Measurements from ENCODE around the gene ARFIP1. TPM values are rescaled to one million over a fixed set of nuclear protein-coding genes. Genes with fewer than 3 reads are reported as not detected.

ARFIP1 gene
- total RNA-seq, 2 donors from 2014 or later: 13.8 to 18.8 TPM

GRCh38 chr4:152944666-152945320, 165.0 kb downstream of the ARFIP1 start:
- no peaks in the 10 kb centered on the region for H3K4me1 Mint-ChIP-seq (ENCODE audit: low read depth)
- DNase-seq: no peak
- H3K27me3 Mint-ChIP-seq (ENCODE audit: low read depth): peaks cover 30% of the 10 kb centered on the region
- no peak overlapping the region for H3K27ac Mint-ChIP-seq
- no peaks in the 10 kb centered on the region for H3K9me3 Mint-ChIP-seq
- no peak overlapping the region for H3K4me3 Mint-ChIP-seq
- H3K36me3 Mint-ChIP-seq (ENCODE audit: insufficient read depth in 2 of 2): no peaks in the 10 kb centered on the region
- no peak for ATAC-seq (replicated peaks in 1 of 2)

DNA sequence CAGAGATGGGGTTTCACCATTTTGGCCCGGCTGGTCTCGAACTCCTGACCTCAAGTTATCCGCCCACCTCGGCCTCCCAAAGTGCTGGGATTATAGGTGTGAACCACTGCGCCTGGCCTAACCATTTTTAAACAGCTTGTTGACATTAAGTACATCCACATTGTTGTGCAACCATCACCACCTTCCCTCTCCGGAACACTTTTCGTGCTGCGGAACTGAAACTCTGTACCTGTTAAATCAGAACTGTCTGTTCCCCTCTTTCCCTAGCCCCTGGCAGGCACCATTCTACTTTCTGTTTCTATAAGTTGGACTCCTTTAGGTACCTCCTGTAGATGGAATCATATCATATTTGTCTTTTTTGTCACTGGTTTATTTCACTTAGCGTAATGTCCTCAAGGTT, 165.9 kb downstream of the ARFIP1 start:
- no peaks in the 10 kb centered on the region for H3K9me3 Mint-ChIP-seq
- peaks cover 21% of the 10 kb centered on the region for H3K27me3 Mint-ChIP-seq (ENCODE audit: low read depth)
- H3K4me1 Mint-ChIP-seq (ENCODE audit: low read depth): no peaks in the 10 kb centered on the region
- H3K4me3 Mint-ChIP-seq: no peak overlapping the region
- no peak overlapping the region for H3K27ac Mint-ChIP-seq
- ATAC-seq (replicated peaks in 1 of 2) (no peak), DNase-seq (no peak)
- H3K36me3 Mint-ChIP-seq (ENCODE audit: insufficient read depth in 2 of 2): no peaks in the 10 kb centered on the region

GRCh38 chr4:152946446-152946845, 166.7 kb downstream of the ARFIP1 start:
- Mint-ChIP-seq H3K27me3 (ENCODE audit: low read depth) (peaks cover 21% of the 10 kb centered on the region), H3K4me3 (no peak overlapping the region), H3K27ac (no peak overlapping the region), H3K4me1 (ENCODE audit: low read depth) (no peaks in the 10 kb centered on the region), H3K9me3 (no peaks in the 10 kb centered on the region), H3K36me3 (ENCODE audit: insufficient read depth in 2 of 2) (no peaks in the 10 kb centered on the region)
- no peak for DNase-seq
- ATAC-seq (replicated peaks in 1 of 2): no peak

- no peak for ATAC-seq (replicated peaks in 1 of 2)
- Mint-ChIP-seq H3K27me3 (ENCODE audit: low read depth) (peaks cover 15% of the 10 kb centered on the region), H3K9me3 (no peaks in the 10 kb centered on the region), H3K36me3 (ENCODE audit: insufficient read depth in 2 of 2) (no peaks in the 10 kb centered on the region), H3K27ac (no peak overlapping the region), H3K4me1 (ENCODE audit: low read depth) (no peaks in the 10 kb centered on the region), H3K4me3 (no peak overlapping the region)
- no peak for DNase-seq
Measured at GRCh38 chr4:152947311-152947710, 167.6 kb downstream of the ARFIP1 start.

- Mint-ChIP-seq H3K27ac (no peak overlapping the region), H3K27me3 (ENCODE audit: low read depth) (peaks cover 15% of the 10 kb centered on the region), H3K9me3 (no peaks in the 10 kb centered on the region), H3K4me3 (no peak overlapping the region), H3K36me3 (ENCODE audit: insufficient read depth in 2 of 2) (no peaks in the 10 kb centered on the region), H3K4me1 (ENCODE audit: low read depth) (no peaks in the 10 kb centered on the region)
- no peak for DNase-seq
- no peak for ATAC-seq (replicated peaks in 1 of 2)
Measured at GRCh38 chr4:152949930-152950329, 170.2 kb downstream of the ARFIP1 start.

GRCh38 chr4:152950402-152951274, 170.9 kb downstream of the ARFIP1 start:
- no peak for DNase-seq
- no peak for ATAC-seq (replicated peaks in 1 of 2)
- Mint-ChIP-seq H3K4me3 (no peak overlapping the region), H3K36me3 (ENCODE audit: insufficient read depth in 2 of 2) (no peaks in the 10 kb centered on the region), H3K9me3 (no peaks in the 10 kb centered on the region), H3K4me1 (ENCODE audit: low read depth) (no peaks in the 10 kb centered on the region), H3K27ac (no peak overlapping the region), H3K27me3 (ENCODE audit: low read depth) (peaks cover 15% of the 10 kb centered on the region)

- H3K36me3 Mint-ChIP-seq (ENCODE audit: insufficient read depth in 2 of 2): no peaks in the 10 kb centered on the region
- no peak overlapping the region for H3K27ac Mint-ChIP-seq
- H3K4me3 Mint-ChIP-seq: no peak overlapping the region
- H3K9me3 Mint-ChIP-seq: no peaks in the 10 kb centered on the region
- H3K4me1 Mint-ChIP-seq (ENCODE audit: low read depth): no peaks in the 10 kb centered on the region
- H3K27me3 Mint-ChIP-seq (ENCODE audit: low read depth): peaks cover 15% of the 10 kb centered on the region
- DNase-seq (no peak), ATAC-seq (replicated peaks in 1 of 2) (no peak)
Measured at GRCh38 chr4:152951348-152951747, 171.6 kb downstream of the ARFIP1 start.

GRCh38 chr4:152953514-152953913, 173.8 kb downstream of the ARFIP1 start:
- Mint-ChIP-seq H3K9me3 (no peaks in the 10 kb centered on the region), H3K4me3 (no peak overlapping the region), H3K27me3 (ENCODE audit: low read depth) (no peaks in the 10 kb centered on the region), H3K27ac (no peak overlapping the region), H3K36me3 (ENCODE audit: insufficient read depth in 2 of 2) (no peaks in the 10 kb centered on the region), H3K4me1 (ENCODE audit: low read depth) (no peaks in the 10 kb centered on the region)
- DNase-seq (no peak), ATAC-seq (replicated peaks in 1 of 2) (no peak)

- no peak overlapping the region for H3K27ac Mint-ChIP-seq
- H3K4me1 Mint-ChIP-seq (ENCODE audit: low read depth): no peaks in the 10 kb centered on the region
- H3K27me3 Mint-ChIP-seq (ENCODE audit: low read depth): no peaks in the 10 kb centered on the region
- no peaks in the 10 kb centered on the region for H3K36me3 Mint-ChIP-seq (ENCODE audit: insufficient read depth in 2 of 2)
- no peaks in the 10 kb centered on the region for H3K9me3 Mint-ChIP-seq
- DNase-seq (no peak), ATAC-seq (replicated peaks in 1 of 2) (no peak)
- no peak overlapping the region for H3K4me3 Mint-ChIP-seq
Measured at GRCh38 chr4:152954741-152955140, 175.0 kb downstream of the ARFIP1 start.

- no peaks in the 10 kb centered on the region for H3K36me3 Mint-ChIP-seq (ENCODE audit: insufficient read depth in 2 of 2)
- H3K27ac Mint-ChIP-seq: no peak overlapping the region
- H3K4me3 Mint-ChIP-seq: no peak overlapping the region
- DNase-seq: no peak
- no peaks in the 10 kb centered on the region for H3K4me1 Mint-ChIP-seq (ENCODE audit: low read depth)
- H3K27me3 Mint-ChIP-seq (ENCODE audit: low read depth): no peaks in the 10 kb centered on the region
- ATAC-seq (replicated peaks in 1 of 2): no peak
- H3K9me3 Mint-ChIP-seq: no peaks in the 10 kb centered on the region
Measured at GRCh38 chr4:152956147-152956546, 176.4 kb downstream of the ARFIP1 start.

DNA sequence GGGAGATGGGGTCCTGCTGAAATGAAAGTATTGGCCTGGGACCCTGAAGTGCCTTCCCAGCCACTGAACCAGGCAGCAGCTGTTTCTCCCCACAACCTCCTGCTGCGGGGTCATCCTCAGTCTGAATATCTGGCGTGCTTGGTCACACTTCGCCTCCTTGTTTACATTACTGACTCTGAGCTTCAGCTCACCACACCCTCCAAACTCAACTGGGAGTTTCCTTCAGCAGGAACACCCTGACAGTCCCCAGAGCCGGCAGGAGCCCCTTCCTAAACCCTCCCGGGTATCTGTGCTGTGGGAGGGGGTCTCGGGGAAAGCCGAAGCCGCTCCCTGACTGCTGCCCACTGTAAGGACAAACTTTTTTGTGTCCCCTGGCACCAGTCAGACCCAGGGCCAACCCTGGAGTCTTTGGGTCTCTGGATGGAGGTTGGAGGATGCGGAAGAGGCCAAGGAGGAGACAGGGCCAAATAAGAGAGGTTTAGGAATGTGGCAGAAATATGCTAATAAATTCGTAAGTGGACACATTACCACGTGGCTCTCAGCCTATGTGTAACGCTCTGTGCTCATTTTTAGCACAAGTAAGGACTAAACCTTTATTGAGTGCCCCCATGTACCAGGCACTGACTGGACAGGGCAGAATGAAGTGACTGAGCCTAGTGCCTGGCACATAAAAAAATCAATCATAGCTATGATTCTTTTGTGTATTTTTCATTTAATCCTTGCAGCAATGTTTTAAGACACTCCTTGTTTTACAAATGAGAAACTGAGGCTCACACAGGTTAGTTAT, 177.1 kb downstream of the ARFIP1 start:
- H3K9me3 Mint-ChIP-seq: no peaks in the 10 kb centered on the region
- H3K27me3 Mint-ChIP-seq (ENCODE audit: low read depth): no peaks in the 10 kb centered on the region
- no peak overlapping the region for H3K4me3 Mint-ChIP-seq
- no peaks in the 10 kb centered on the region for H3K4me1 Mint-ChIP-seq (ENCODE audit: low read depth)
- DNase-seq (no peak), ATAC-seq (replicated peaks in 1 of 2) (no peak)
- H3K36me3 Mint-ChIP-seq (ENCODE audit: insufficient read depth in 2 of 2): no peaks in the 10 kb centered on the region
- no peak overlapping the region for H3K27ac Mint-ChIP-seq

DNA sequence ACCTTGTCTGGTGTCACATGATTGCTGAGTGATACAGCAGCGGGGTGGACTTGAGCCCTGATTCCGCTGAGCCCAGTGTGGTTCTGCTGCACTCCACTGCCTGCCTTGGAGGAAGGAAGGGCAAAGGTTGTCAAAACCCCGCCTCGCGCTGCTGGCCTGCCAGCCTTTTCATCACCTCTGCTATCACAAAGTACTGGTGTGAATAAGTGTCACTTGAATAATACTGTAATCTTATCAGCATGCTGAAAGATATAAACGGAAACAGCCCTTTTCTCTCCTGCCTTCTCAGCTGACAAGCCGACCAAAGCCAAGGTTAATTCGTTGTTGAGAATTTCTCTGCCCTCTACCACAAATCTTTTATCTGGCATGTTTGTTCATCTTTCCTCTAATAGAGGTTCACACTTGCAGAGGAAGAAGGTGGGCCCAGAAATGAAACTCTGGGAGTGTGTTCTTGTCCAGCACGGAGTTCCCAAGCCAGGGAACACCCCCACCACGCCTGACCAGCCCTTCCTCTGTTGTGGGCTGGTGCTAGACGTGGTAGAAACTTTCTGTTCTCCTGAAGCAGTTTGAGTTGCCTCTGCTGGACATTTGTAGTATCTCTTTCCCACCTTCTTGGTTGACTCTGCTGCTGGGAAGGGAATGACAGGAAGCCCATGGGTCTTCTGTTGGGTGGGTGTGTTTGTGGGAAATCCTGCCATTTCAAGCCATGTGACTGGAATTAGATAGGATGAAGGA, 177.8 kb downstream of the ARFIP1 start:
- no peak for ATAC-seq (replicated peaks in 1 of 2)
- H3K9me3 Mint-ChIP-seq: no peaks in the 10 kb centered on the region

GRCh38 chr4:152959080-152959479, 179.3 kb downstream of the ARFIP1 start:
- Mint-ChIP-seq H3K4me1 (ENCODE audit: low read depth) (no peaks in the 10 kb centered on the region), H3K27ac (no peak overlapping the region), H3K4me3 (no peak overlapping the region), H3K9me3 (no peaks in the 10 kb centered on the region), H3K36me3 (ENCODE audit: insufficient read depth in 2 of 2) (no peaks in the 10 kb centered on the region), H3K27me3 (ENCODE audit: low read depth) (no peaks in the 10 kb centered on the region)
- no peak for ATAC-seq (replicated peaks in 1 of 2)
- no peak for DNase-seq

More for the DNA sequence above, 177.8 kb downstream of the ARFIP1 start:
- no peaks in the 10 kb centered on the region for H3K36me3 Mint-ChIP-seq (ENCODE audit: insufficient read depth in 2 of 2)
- no peaks in the 10 kb centered on the region for H3K4me1 Mint-ChIP-seq (ENCODE audit: low read depth)
- no peak for DNase-seq
- H3K4me3 Mint-ChIP-seq: no peak overlapping the region
- H3K27me3 Mint-ChIP-seq (ENCODE audit: low read depth): no peaks in the 10 kb centered on the region
- H3K27ac Mint-ChIP-seq: no peak overlapping the region

Data from activated T-cell treated with anti-CD3 and anti-CD28 coated beads, Interleukin-2, amount 50 U/mL, for 72 hours (primary cell).